ENCODE results near the gene CRP.

The CRP gene

GRCh38 chr1:159719990-159720389 is 5.6 kb upstream of the CRP start:
- TF ChIP-seq CTCF (IDR thresholded peaks at IDR 0.05; ENCODE audit: insufficient read depth, low read depth, low read length, missing control alignments) = no peak

GRCh38 chr1:159715855-159716254 is 1.5 kb upstream of the CRP start:
- no peak for TF ChIP-seq CTCF (IDR thresholded peaks at IDR 0.05; ENCODE audit: insufficient read depth, low read depth, low read length, missing control alignments)
- no peak overlapping the region for H3K4me3 ChIP-seq (ENCODE audit: low read length)

More at GRCh38 chr1:159719990-159720389, 5.6 kb upstream of the CRP start:
- H3K4me3 ChIP-seq (ENCODE audit: low read length) = no peak overlapping the region
- DNase-seq (ENCODE audit: low read depth) = no peak

GRCh38 chr1:159712080-159712479 is 2.3 kb downstream of the CRP start:
- TF ChIP-seq CTCF (IDR thresholded peaks at IDR 0.05; ENCODE audit: insufficient read depth, low read depth, low read length, missing control alignments) = no peak
- H3K4me3 ChIP-seq (ENCODE audit: low read length) = no peak overlapping the region
- DNase-seq (ENCODE audit: low read depth) = no peak

More at GRCh38 chr1:159715855-159716254, 1.5 kb upstream of the CRP start:
- no peak for DNase-seq (ENCODE audit: low read depth)

GRCh38 chr1:159707472-159708260 is 6.7 kb downstream of the CRP start:
- no peak overlapping the region for H3K4me3 ChIP-seq (ENCODE audit: low read length)
- no peak for DNase-seq (ENCODE audit: low read depth)
- TF ChIP-seq CTCF (IDR thresholded peaks at IDR 0.05; ENCODE audit: insufficient read depth, low read depth, low read length, missing control alignments) = no peak

GRCh38 chr1:159705904-159706256 is 8.5 kb downstream of the CRP start:
- TF ChIP-seq CTCF (IDR thresholded peaks at IDR 0.05; ENCODE audit: insufficient read depth, low read depth, low read length, missing control alignments) = no peak
- H3K4me3 ChIP-seq (ENCODE audit: low read length) = no peak overlapping the region
- no peak for DNase-seq (ENCODE audit: low read depth)

- TF ChIP-seq CTCF (IDR thresholded peaks at IDR 0.05; ENCODE audit: insufficient read depth, low read depth, low read length, missing control alignments) = no peak
- no peak for DNase-seq (ENCODE audit: low read depth)
Measured at GRCh38 chr1:159705251-159705903, 9.0 kb downstream of the CRP start.

More at GRCh38 chr1:159705251-159705903, 9.0 kb downstream of the CRP start:
- no peak overlapping the region for H3K4me3 ChIP-seq (ENCODE audit: low read length)

All from epithelial cell of esophagus (primary cell).